Neutrophil (primary cell): ENCODE results near the gene BARD1.

Experiments used
- H3K27ac ChIP-seq: fragments of 200-600 bp; sonication (generic); 2 replicates; pipeline ENCODE4 v1.5.1; 2016; ENCODE audit warnings: mild to moderate bottlenecking, moderate library complexity
- H3K27me3 ChIP-seq: fragments of 200-600 bp; sonication (generic); 2 replicates; pipeline ENCODE4 v1.6.0; 2016; ENCODE audit warnings: mild to moderate bottlenecking
- H3K36me3 ChIP-seq: fragments of 200-600 bp; sonication (generic); 2 replicates; pipeline ENCODE4 v1.5.1; 2017
- H3K4me1 ChIP-seq, 2 experiments: fragments of 200-600 bp in 1 of 2; sonication (generic) in 1 of 2; 1 replicate in 1 of 2; 2 replicates in 1 of 2; pipeline versions ENCODE4 v1.5.1 to v1.6.1; 2013 to 2016; ENCODE audit warnings: low read depth in 1 of 2, low read length in 1 of 2, mild to moderate bottlenecking in 1 of 2, moderate library complexity in 1 of 2; ENCODE audit not compliant: control insufficient read depth in 1 of 2, insufficient read depth in 1 of 2
- H3K4me3 ChIP-seq, 2 experiments: fragments of 200-600 bp in 1 of 2; sonication (generic) in 1 of 2; 1 replicate in 1 of 2; 2 replicates in 1 of 2; pipeline ENCODE4 v1.5.1; 2013 to 2016; ENCODE audit warnings: low read depth in 1 of 2, low read length in 1 of 2, mild to moderate bottlenecking in 1 of 2, moderate library complexity in 1 of 2
- H3K9me3 ChIP-seq: fragments of 200-600 bp; sonication (generic); 2 replicates; pipeline ENCODE4 v1.5.1; 2016
- TF ChIP-seq, protein P1 (sequence below): fragments of 200-600 bp; sonication (generic); IDR thresholded peaks from 2 replicates; pipeline ENCODE4 v1.5.1; 2016; ENCODE audit warnings: antibody characterized with exemption

The BARD1 gene

DNA sequence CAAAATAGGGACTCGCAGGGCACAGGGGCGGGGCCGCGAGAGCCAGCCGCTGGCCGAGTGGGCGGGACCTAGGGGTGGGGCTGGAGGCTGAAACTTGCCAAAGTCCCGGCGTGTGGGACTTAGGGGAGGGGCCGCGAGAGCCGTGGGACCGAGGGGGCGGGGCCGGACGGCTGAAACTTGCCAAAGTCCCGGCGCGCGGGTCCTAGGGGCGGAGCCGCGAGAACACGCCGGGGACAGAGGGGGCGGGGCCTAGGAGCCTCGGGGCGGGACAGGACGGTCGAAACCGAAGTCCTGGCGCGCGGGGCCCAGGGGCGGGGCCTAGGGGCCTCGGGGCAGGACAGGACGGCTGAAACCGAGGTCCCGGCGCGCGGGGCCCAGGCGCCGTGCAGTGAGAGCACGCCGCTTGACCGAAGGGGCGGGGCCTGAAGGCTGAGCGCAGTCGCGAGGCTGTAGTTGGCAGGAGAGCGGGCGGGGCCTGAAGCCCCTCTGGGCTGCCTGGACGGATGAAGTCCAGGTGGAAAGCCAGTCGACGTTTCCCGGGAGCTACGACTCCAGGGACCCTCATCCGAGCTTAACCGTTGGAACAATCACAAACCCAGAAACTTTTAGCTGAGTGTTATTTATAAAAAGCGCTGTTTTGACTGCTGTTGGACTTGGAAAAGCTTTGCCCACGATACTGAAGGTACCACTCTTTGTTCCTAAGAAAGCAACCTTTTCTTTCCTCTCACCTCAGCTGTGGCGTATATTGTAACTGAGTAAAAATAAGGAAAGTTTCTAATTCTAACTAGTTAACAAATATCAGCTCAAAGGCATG is 475 bp upstream of the BARD1 start:
- Histone ChIP-seq H3K27me3 (peaks cover 11% of the 10 kb centered on the region), H3K36me3 (no peaks in the 10 kb centered on the region), H3K4me1 (peaks cover 28 to 29% of the 10 kb centered on the region in 2 experiments), H3K27ac (peak overlapping the region; percentile 80), H3K4me3 (peak overlapping the region; percentile 95 to 97), H3K9me3 (no peaks in the 10 kb centered on the region)
- TF ChIP-seq, protein P1, sequence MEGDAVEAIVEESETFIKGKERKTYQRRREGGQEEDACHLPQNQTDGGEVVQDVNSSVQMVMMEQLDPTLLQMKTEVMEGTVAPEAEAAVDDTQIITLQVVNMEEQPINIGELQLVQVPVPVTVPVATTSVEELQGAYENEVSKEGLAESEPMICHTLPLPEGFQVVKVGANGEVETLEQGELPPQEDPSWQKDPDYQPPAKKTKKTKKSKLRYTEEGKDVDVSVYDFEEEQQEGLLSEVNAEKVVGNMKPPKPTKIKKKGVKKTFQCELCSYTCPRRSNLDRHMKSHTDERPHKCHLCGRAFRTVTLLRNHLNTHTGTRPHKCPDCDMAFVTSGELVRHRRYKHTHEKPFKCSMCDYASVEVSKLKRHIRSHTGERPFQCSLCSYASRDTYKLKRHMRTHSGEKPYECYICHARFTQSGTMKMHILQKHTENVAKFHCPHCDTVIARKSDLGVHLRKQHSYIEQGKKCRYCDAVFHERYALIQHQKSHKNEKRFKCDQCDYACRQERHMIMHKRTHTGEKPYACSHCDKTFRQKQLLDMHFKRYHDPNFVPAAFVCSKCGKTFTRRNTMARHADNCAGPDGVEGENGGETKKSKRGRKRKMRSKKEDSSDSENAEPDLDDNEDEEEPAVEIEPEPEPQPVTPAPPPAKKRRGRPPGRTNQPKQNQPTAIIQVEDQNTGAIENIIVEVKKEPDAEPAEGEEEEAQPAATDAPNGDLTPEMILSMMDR = peak; percentile 19

DNA sequence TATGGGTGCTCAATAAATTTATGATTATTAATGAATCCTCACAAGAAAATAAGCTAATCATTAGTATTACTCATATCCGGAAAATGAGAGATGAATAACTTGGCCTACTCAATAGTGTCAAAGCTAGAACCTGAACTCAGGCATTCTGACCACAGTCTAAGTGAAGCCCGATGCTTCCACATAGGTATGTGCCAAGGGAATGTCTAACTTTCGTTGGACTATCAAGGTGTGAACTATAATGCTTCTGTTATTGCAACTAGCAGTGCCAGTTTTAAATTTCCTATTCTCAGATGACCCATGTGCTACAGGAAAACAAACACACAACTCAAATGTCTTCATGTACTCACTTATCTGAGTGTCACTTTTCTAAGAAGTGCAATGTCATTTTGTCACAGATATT is 1.8 kb downstream of the BARD1 start:
- Histone ChIP-seq H3K27ac (peak overlapping the region; percentile 80), H3K27me3 (peaks cover 11% of the 10 kb centered on the region), H3K4me3 (peak overlapping the region; percentile 95 to 97), H3K36me3 (no peaks in the 10 kb centered on the region), H3K9me3 (no peaks in the 10 kb centered on the region), H3K4me1 (peaks cover 28 to 29% of the 10 kb centered on the region in 2 experiments)
- TF ChIP-seq, protein P1 = no peak

DNA sequence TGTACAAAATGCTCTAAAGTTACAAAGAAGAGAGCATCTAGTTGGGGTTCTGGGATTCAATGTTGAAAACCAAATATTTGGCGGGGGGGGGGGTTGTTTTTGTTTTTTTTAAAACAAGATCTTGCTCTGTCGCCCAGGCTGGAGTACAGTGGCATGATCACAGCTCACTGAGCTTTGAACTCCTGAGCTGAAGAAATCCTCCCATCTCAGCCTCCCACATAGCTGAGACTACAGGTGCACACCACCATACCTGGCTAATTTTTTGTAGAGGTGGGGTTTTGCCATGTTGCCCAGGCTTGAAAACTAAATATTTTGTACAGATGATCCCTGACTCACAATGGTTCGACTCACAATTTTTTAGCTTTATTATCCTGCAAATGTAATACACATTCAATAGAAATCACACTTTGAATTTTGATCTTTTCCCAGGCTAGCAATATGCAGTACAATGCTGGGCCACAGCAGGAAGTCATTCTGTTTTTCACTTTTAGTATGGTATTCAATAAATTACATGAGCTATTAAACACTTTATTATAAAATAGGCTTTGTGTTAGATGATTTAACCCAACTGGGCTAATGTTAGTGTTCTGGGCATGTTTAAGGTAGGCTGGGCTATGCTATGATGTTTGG is 7.6 kb downstream of the BARD1 start:
- Histone ChIP-seq H3K36me3 (no peaks in the 10 kb centered on the region), H3K4me1 (peaks cover 24 to 51% of the 10 kb centered on the region in 2 experiments), H3K27me3 (no peaks in the 10 kb centered on the region), H3K27ac (no peak overlapping the region), H3K4me3 (no peak overlapping the region), H3K9me3 (no peaks in the 10 kb centered on the region)
- TF ChIP-seq, protein P1 = no peak

DNA sequence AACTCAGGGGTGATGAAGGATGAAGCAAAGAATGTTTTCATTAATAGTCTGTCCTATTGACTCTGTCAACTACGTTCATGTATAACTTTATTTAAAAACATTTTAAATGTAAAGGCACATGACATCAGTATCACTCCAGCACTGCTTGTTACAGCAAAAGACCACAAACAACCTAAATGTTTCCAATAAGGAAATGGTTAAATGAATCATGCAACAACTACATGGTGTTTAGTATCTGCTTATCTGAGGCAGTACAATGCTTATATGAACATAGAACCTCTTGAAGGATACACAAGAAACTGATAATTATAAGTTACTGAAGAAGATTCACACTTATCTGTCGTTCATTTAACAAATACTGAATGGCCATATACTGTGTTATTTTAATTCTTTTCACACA is 8.4 kb downstream of the BARD1 start:
- H3K36me3 ChIP-seq = no peaks in the 10 kb centered on the region
- no peaks in the 10 kb centered on the region for H3K27me3 ChIP-seq
- no peaks in the 10 kb centered on the region for H3K9me3 ChIP-seq
- peaks cover 24 to 49% of the 10 kb centered on the region in 2 experiments for H3K4me1 ChIP-seq
- H3K27ac ChIP-seq = no peak overlapping the region
- no peak overlapping the region for H3K4me3 ChIP-seq
- TF ChIP-seq, protein P1 = no peak

DNA sequence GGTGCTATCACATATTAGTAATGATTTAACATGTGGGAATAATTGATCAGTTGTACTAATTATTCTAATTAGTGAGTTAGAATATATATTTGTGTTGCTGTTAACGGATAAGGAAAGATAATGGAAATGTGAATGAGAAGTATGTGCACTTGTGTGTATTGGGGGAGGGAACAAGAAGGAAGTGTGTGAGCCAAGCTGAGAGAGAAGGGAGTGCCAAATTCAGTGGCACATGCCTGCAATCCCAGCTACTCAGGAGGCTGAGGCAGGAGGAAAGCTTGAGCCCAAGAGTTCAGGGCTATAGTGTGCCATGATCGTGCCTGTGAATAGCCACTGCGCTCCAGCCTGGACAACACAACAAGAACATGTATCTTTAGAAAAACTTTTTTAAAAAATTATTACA is 9.3 kb downstream of the BARD1 start:
- Histone ChIP-seq H3K4me3 (peak overlapping the region; percentile 13 to 37), H3K27ac (peak overlapping the region; percentile 75), H3K4me1 (peaks cover 24 to 47% of the 10 kb centered on the region in 2 experiments), H3K36me3 (no peaks in the 10 kb centered on the region), H3K27me3 (no peaks in the 10 kb centered on the region), H3K9me3 (no peaks in the 10 kb centered on the region)
- TF ChIP-seq, protein P1 = no peak
